Bronchus fibroblast of lung (primary cell): ENCODE data around the gene TFF2. TPM values are rescaled to one million over a fixed set of nuclear protein-coding genes. Genes with fewer than 3 reads are reported as not detected.

Experiments used
- total RNA-seq: library from RNA; depleted of rRNA; stranded (reverse); fragments of >200 nt; gene quantifications from 2 replicates; pipeline ENCODE4 v1.2.3, GENCODE V29; 2015

The TFF2 gene
- not detected in 2 replicates for total RNA-seq

GRCh38 chr21:42350927-42351426 lies at the start of gene TFF2:
Gene TFF2, minus strand, starts transcription at chr21:42350994. Its CDS starts 37 bp downstream, at chr21:42350957.

GRCh38 chr21:42395905-42396651 lies 45.3 kb upstream of the TFF2 start, which contains the start of gene TMPRSS3:
Gene TMPRSS3, minus strand, starts transcription at chr21:42396052. Its CDS starts 635 bp downstream, at chr21:42395417.

GRCh38 chr21:42366292-42367010 lies 15.7 kb upstream of the TFF2 start, which contains the start of gene TFF1:
Gene TFF1, minus strand, starts transcription at chr21:42366535. Its CDS starts 40 bp downstream, at chr21:42366495.

GRCh38 chr21:42315296-42315891 lies 35.4 kb downstream of the TFF2 start, which contains the start of gene TFF3:
Gene TFF3, minus strand, starts transcription at chr21:42315409. Its CDS starts 35 bp downstream, at chr21:42315374.

Other genes starting within 250 kb of the TFF2 start
- 0.15 and 0.34 TPM in 2 replicates for gene ABCG1, start 131.9 kb downstream of the TFF2 start, total RNA-seq
- not detected in 2 replicates for gene TFF3, start 35.6 kb downstream of the TFF2 start, total RNA-seq
- not detected in 2 replicates for gene TFF1, start 15.5 kb upstream of the TFF2 start, total RNA-seq
- not detected in 2 replicates for gene TMPRSS3, start 45.1 kb upstream of the TFF2 start, total RNA-seq
- not detected in 2 replicates for gene UBASH3A, start 52.9 kb upstream of the TFF2 start, total RNA-seq
- gene RSPH1, start 145.2 kb upstream of the TFF2 start, total RNA-seq, result not detected in 2 replicates
- gene SLC37A1, start 162.9 kb upstream of the TFF2 start, total RNA-seq, result 0.74 and 3.7 TPM in 2 replicates